ENCODE data around the gene MICU1.
"Not testable (repeated sequence)": the region's sequence is repeated elsewhere in the genome, so short reads cannot be mapped to it uniquely, and the experiment has no call there.

MICU1 gene

GRCh38 chr10:72386916-72387586, 238.8 kb downstream of the MICU1 start:
- no peak for DNase-seq (ENCODE audit: low spot score)

- no peak for DNase-seq (ENCODE audit: low spot score)
Measured at GRCh38 chr10:72385724-72386123, 240.2 kb downstream of the MICU1 start.

- not testable (repeated sequence) for DNase-seq (ENCODE audit: low spot score)
Measured at GRCh38 chr10:72384982-72385381, 240.9 kb downstream of the MICU1 start.

DNA sequence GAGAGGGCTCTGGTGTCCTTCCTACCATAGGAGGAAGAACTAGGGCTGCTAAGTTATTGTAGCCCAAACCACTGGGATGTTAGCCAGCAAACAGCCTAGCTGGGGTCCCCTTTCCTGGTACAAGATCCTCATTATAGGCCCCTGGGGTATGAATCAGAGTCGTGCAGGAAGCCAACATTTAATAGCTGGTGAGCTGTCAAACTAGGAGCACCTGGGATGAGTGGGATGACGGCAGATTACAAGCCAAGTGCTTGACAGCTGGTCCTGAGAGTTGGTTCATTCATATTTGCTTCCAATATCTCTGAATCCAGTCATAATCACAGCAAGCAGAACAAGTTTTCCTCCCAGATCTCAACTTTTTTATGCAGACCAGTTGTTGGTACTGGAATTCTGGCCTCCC, 246.1 kb downstream of the MICU1 start:
- DNase-seq (ENCODE audit: low spot score) = no peak

GRCh38 chr10:72379062-72379461, 246.8 kb downstream of the MICU1 start:
- DNase-seq (ENCODE audit: low spot score) = no peak

DNA sequence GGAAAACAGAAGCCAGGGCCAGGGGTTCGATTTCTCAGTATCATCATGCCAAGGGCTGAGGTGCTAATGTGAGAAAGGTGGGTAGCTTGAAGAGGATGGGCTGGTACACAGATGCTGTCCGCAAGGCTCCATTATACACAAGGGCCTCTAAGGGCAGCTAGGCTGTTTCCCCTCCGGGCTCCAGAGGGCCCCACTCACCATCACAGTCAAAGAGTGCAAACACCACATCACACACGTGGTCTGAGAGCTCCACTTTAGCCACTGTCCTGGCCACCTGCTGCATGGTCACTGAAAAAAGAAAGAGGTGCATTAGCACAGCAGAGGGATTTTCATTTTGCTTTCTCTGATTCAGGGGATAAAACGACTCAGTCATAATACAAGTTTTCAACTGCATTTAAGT, 250.3 kb downstream of the MICU1 start:
- peak; percentile 74 for DNase-seq (ENCODE audit: low spot score)

GRCh38 chr10:72375173-72375572, 250.7 kb downstream of the MICU1 start:
- DNase-seq (ENCODE audit: low spot score) = peak; percentile 65

GRCh38 chr10:72370201-72370722, 255.6 kb downstream of the MICU1 start:
- DNase-seq (ENCODE audit: low spot score) = no peak

- no peak for DNase-seq (ENCODE audit: low spot score)
Measured at GRCh38 chr10:72367301-72367960, 258.4 kb downstream of the MICU1 start.

- no peak for DNase-seq (ENCODE audit: low spot score)
Measured at GRCh38 chr10:72365106-72365895, 260.6 kb downstream of the MICU1 start.

DNA sequence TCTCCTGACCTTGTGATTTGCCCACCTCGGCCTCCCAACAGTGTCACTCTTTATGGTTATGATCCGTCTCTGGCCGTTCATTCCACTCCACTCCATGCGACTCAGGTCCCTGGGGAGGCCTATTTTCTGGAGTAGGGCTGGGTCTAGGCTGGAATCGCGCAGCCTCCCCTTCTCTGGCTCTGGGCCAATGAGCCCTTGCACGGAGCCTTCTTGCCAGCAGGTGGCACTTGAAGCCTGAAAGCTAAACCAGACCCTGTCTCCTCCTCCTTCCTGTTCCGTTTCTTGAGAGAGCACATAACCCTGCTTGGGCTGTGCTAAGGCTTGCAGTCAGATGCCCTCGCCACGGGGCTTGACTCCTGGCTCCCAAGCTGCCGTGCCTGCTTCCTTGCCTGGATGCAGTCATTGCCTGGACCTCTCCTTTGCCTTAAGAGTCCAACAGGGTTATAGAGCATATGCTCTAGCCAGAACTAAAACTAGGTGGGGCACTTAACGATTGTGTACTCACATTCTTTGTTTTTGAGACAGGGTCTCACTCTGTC, 261.6 kb downstream of the MICU1 start:
- DNase-seq (ENCODE audit: low spot score) = peak; percentile 81

- no peak for DNase-seq (ENCODE audit: low spot score)
Measured at GRCh38 chr10:72356987-72357386, 268.9 kb downstream of the MICU1 start.

- DNase-seq (ENCODE audit: low spot score) = no peak
Measured at GRCh38 chr10:72356115-72356514, 269.8 kb downstream of the MICU1 start.

GRCh38 chr10:72355214-72355555, 270.7 kb downstream of the MICU1 start:
- DNase-seq (ENCODE audit: low spot score) = no peak

DNA sequence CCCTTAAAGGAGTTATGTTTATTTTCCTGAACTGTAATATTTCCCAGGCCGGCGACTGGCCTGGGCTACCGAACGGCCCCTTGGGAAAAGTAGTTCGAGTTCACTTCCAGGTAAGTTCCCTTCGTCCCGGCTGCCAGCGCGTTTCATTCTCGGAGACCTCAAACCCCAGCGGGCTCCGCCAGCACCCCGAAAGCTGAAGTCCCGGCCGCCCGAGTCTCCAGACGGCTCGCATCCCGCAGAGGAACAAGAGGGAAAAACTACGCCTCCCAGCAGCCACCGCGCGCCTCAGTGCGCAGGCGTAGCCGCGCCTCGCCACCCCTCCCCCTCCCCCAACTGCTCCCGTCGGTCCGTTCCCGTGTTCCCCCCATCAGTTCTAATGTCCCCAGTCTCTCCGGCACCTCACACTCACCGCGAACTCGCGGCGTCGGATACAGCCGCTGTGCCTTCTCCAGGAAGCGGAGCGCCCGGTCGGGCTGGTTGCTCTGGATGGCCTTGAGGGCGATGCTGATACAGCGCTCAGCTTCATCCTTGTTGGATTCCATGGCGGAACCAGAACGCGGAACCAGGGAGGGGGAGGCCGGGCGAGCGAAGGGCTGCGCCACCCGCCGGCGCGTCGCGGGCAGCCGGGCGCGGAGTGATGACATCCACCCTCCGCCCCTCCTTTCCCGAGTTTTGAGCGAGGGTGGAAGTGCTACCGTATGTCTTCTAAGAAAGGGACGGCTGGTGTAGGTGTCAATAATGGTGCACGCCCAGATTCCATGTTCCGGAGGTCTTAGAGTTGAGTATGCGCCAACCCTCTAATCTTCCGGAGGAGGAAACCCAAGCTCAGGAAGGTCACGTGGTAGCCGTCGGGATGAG, 271.3 kb downstream of the MICU1 start, which contains the start of gene DNAJB12:
Gene DNAJB12 (minus strand): TSS at position 564 of the 858 bp plus-strand sequence. CDS start 22 bp downstream, at position 542.
- DNase-seq (ENCODE audit: low spot score) = peak; percentile 91

GRCh38 chr10:72353965-72354355, 271.9 kb downstream of the MICU1 start:
- DNase-seq (ENCODE audit: low spot score) = no peak

DNA sequence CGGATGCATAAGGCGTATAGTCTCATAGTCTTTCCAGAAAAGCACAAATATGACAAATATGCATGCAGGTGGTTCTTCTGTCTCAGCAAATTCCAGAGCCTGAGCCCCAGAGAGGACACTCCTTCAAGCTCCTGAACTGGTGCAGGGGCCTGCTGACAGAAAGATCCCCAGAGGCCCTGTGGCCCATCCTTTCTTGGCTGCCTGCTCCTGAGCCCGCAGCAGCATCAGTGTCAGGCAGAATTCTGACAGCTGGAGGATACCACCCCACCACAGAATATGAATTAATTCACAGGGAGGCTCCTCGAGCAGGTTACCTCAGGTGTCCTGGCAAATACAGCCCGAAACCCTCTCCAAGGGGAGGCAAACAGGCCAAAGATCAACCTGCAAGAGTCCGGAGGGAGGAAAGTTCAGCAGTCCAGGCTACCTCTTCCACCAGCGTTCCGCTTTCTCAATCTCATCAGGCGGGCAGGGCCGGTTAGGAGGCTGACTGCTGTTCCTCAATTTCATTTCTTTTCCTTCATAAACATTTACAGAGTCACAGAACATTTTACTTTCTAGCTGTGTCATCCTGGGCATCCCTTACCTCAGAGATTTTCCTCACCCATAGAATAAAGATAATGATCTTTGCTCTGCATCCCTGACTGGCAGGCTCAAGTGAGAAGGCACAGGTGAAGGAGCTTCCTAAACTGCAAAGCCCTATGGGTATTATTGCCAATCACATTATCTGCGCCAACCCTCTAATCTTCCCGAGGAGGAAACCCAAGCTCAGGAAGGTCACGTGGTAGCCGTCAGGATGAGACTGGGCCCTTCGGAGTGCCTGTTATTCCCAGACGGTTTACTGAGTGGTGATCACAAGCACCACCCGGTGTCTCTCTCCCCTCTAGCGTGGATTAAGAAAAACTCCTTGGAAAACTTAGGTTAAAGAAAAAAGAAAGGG, 272.6 kb downstream of the MICU1 start:
- no peak for DNase-seq (ENCODE audit: low spot score)

GRCh38 chr10:72351479-72351878, 274.4 kb downstream of the MICU1 start:
- DNase-seq (ENCODE audit: low spot score) = no peak

- no peak for DNase-seq (ENCODE audit: low spot score)
Measured at GRCh38 chr10:72349438-72349837, 276.4 kb downstream of the MICU1 start.

DNA sequence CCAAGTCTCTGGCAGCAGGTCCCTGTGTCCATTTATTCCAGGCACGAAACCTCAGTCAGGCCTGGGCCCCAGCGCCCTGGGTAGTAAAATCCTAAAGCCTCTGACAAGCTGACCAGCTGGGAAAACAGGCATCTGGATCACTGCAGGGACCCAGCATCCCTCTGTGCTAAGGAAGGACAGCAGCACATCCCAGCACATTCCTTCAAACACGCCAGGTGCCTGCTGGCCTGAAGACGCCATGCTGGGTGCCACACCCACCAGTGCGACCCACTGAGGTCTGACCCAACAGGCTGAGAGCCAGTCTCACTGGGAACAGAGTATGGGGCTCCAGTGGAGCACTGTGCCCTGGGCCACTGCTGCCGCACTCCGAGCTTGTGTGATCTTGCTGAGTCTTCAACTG, 277.6 kb downstream of the MICU1 start:
- no peak for DNase-seq (ENCODE audit: low spot score)
